Fibroblast of lung (primary cell): ENCODE results near the gene ITPK1. TPM values are rescaled to one million over a fixed set of nuclear protein-coding genes. Genes with fewer than 3 reads are reported as not detected.

Experiments used
- DNase-seq, 2 donors: peaks; one replicate each; pipeline versions ENCODE4 v3.0.0 to v3.0.0-alpha.2; 2010; ENCODE audit warnings: low read depth in 2 of 2
- H2AFZ ChIP-seq: 2 replicates; pipeline ENCODE4 v1.5.1; 2012; ENCODE audit warnings: low read length, control low read depth, inconsistent platforms
- H3K27ac ChIP-seq: 2 replicates; pipeline ENCODE4 v1.5.1; 2011; ENCODE audit warnings: low read length, control low read depth; ENCODE audit not compliant: insufficient read depth
- H3K27me3 ChIP-seq: 2 replicates; pipeline ENCODE4 v1.5.1; 2011; ENCODE audit warnings: mild to moderate bottlenecking, low read length; ENCODE audit not compliant: control insufficient read depth, insufficient read depth
- H3K36me3 ChIP-seq: 2 replicates; pipeline ENCODE4 v1.5.1; 2011; ENCODE audit warnings: low read length; ENCODE audit not compliant: control insufficient read depth, insufficient read depth
- H3K4me1 ChIP-seq: 2 replicates; pipeline ENCODE4 v1.5.1; 2011; ENCODE audit warnings: low read length; ENCODE audit not compliant: control insufficient read depth, insufficient read depth; ENCODE audit errors: extremely low read depth
- H3K4me2 ChIP-seq: 2 replicates; pipeline ENCODE4 v1.5.1; 2011; ENCODE audit warnings: low read length, control low read depth; ENCODE audit not compliant: insufficient read depth; ENCODE audit errors: extremely low read depth
- H3K4me3 ChIP-seq, 4 experiments: fragments of 200-600 bp in 1 of 4; sonication (generic) in 1 of 4; replicated peaks in 1 of 4; 2 replicates each; pipeline ENCODE4 v1.5.1; 2011 to 2016; ENCODE audit warnings: low read length in 4 of 4, low read depth in 3 of 4, mild to moderate bottlenecking in 3 of 4, control low read depth in 2 of 4, inconsistent platforms in 1 of 4, mixed read lengths in 1 of 4; ENCODE audit not compliant: insufficient read depth in 1 of 4; ENCODE audit errors: control extremely low read depth in 1 of 4
- H3K79me2 ChIP-seq: 2 replicates; pipeline ENCODE4 v1.5.1; 2012; ENCODE audit warnings: mild to moderate bottlenecking, low read length, inconsistent platforms; ENCODE audit not compliant: control insufficient read depth, insufficient read depth
- H3K9ac ChIP-seq: 2 replicates; pipeline ENCODE4 v1.5.1; 2011; ENCODE audit warnings: mild to moderate bottlenecking, low read length, control low read depth; ENCODE audit not compliant: insufficient read depth
- H3K9me3 ChIP-seq: 2 replicates; pipeline ENCODE4 v1.5.1; 2012; ENCODE audit warnings: low read depth, low read length; ENCODE audit not compliant: control insufficient read depth, insufficient read depth
- H4K20me1 ChIP-seq: 2 replicates; pipeline ENCODE4 v1.5.1; 2011; ENCODE audit warnings: low read length; ENCODE audit not compliant: control insufficient read depth, insufficient read depth; ENCODE audit errors: extremely low read depth
- CTCF ChIP-seq, 2 donors: IDR thresholded peaks in 1 of 2; conservative IDR thresholded peaks in 1 of 2; 1 replicate in 1 of 2; 2 replicates in 1 of 2; pipeline ENCODE4 v1.5.1; 2011 to 2012; ENCODE audit warnings: low read length in 2 of 2, control low read depth in 1 of 2, inconsistent platforms in 1 of 2, low read depth in 1 of 2, mild to moderate bottlenecking in 1 of 2
- EZH2 ChIP-seq: IDR thresholded peaks from 2 replicates; pipeline ENCODE4 v1.5.1; 2012; ENCODE audit warnings: low read length, control low read depth, mild to moderate bottlenecking; ENCODE audit errors: missing control alignments
- polyA plus RNA-seq, 2 donors: library from polyadenylated mRNA; depleted of rRNA in 1 of 2; stranded (reverse) in 1 of 2; unstranded in 1 of 2; fragments of >200 nt; gene quantifications; 2 replicates each; pipeline ENCODE4 v1.2.1, GENCODE V29; 2011 to 2012; ENCODE audit warnings: missing spikeins in 1 of 2
- total RNA-seq: library from RNA; depleted of rRNA; stranded (reverse); fragments of >200 nt; gene quantifications from 2 replicates; pipeline ENCODE4 v1.2.1, GENCODE V29; 2014

ITPK1 gene
- total and polyA plus RNA-seq, 2 donors (not counting 1 experiment from before 2014, with no cell fraction given), result 9.2 to 23.1 TPM

- H3K36me3 ChIP-seq, result no peaks in the 10 kb centered on the region
- DNase-seq, result no peak
- H3K27me3 ChIP-seq, result peaks cover 6% of the 10 kb centered on the region
- H3K9ac ChIP-seq, result no peak overlapping the region
- H3K4me3 ChIP-seq, result no peak overlapping the region
- no peak overlapping the region for H3K27ac ChIP-seq
- H3K9me3 ChIP-seq, result no peaks in the 10 kb centered on the region
- H3K4me1 ChIP-seq, result no peaks in the 10 kb centered on the region
- no peak overlapping the region for H2AFZ ChIP-seq
- H3K79me2 ChIP-seq, result no peaks in the 10 kb centered on the region
- no peaks in the 10 kb centered on the region for H4K20me1 ChIP-seq
- no peak overlapping the region for H3K4me2 ChIP-seq
- TF ChIP-seq CTCF (conservative IDR thresholded peaks at IDR 0.05 in 1 of 2, IDR thresholded peaks at IDR 0.05 in 1 of 2; ENCODE audit: low read depth in 1 of 2, low read length in 2 of 2) (no peak), EZH2 (no peak)
Measured at GRCh38 chr14:92898566-92899131, 217.1 kb downstream of the ITPK1 start.

DNA sequence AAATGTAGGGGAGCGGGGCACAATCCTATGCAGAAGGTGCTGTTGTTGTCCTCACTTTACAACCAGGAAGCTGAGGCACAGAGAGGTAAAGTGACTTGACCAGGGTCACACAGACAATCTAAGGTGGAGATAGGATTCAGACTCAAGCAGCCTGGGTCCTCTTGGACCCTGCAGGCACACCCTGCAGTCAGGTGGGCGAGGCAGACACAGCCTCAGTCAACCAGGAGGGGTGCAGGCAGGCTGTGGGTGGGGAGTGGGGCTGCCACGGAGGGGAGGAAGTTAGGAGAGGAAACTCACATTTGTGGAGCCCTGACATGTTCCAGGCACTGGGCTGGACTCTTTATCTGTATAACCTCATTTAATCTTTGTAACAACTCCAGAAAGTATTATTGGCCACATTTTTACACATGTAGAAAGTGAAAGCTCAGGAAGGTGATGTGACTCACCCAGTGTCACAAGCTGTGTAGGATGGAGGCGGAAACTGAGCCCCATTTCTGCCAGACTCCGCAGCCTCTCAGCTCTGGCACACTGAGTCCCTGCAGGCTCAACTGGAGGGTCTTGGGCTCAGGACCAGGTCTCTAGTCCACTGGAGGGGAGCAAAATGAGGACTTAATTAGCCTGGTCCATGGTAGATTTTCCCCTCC is 217.7 kb downstream of the ITPK1 start:
- H3K36me3 ChIP-seq, result no peaks in the 10 kb centered on the region
- H3K4me3 ChIP-seq, result no peak overlapping the region
- H3K27me3 ChIP-seq, result peaks cover 6% of the 10 kb centered on the region
- no peak overlapping the region for H3K9ac ChIP-seq
- no peak overlapping the region for H3K4me2 ChIP-seq
- no peak overlapping the region for H3K27ac ChIP-seq
- no peak overlapping the region for H2AFZ ChIP-seq
- H4K20me1 ChIP-seq, result no peaks in the 10 kb centered on the region
- H3K79me2 ChIP-seq, result no peaks in the 10 kb centered on the region
- no peaks in the 10 kb centered on the region for H3K9me3 ChIP-seq
- no peak for DNase-seq
- no peaks in the 10 kb centered on the region for H3K4me1 ChIP-seq
- TF ChIP-seq EZH2 (no peak), CTCF (conservative IDR thresholded peaks at IDR 0.05 in 1 of 2, IDR thresholded peaks at IDR 0.05 in 1 of 2; ENCODE audit: low read depth in 1 of 2, low read length in 2 of 2) (no peak)

GRCh38 chr14:92895352-92895878 is 220.3 kb downstream of the ITPK1 start:
- Histone ChIP-seq H3K36me3 (no peaks in the 10 kb centered on the region), H3K9me3 (no peaks in the 10 kb centered on the region), H3K79me2 (no peaks in the 10 kb centered on the region), H3K4me2 (no peak overlapping the region), H3K27ac (no peak overlapping the region), H2AFZ (no peak overlapping the region), H3K27me3 (no peaks in the 10 kb centered on the region), H3K9ac (no peak overlapping the region), H4K20me1 (no peaks in the 10 kb centered on the region), H3K4me3 (no peak overlapping the region), H3K4me1 (no peaks in the 10 kb centered on the region)
- TF ChIP-seq CTCF (conservative IDR thresholded peaks at IDR 0.05 in 1 of 2, IDR thresholded peaks at IDR 0.05 in 1 of 2; ENCODE audit: low read depth in 1 of 2, low read length in 2 of 2), result no peak
- no peak for TF ChIP-seq EZH2
- DNase-seq, result no peak
